DMS53 treated with DMSO at 0.1 percent for 48 hours (cell line): Measurements from ENCODE around the gene CUL9.

ENCODE experiments used
- DNase-seq: peaks from one replicate; lab custom pipeline; 2025; ENCODE audit not compliant: unreplicated experiment; lab: John Stamatoyannopoulos, UW

The CUL9 gene

GRCh38 chr6:43269273-43270007 is 87.4 kb downstream of the CUL9 start:
- no peak for DNase-seq

GRCh38 chr6:43271103-43271815 is 89.3 kb downstream of the CUL9 start:
- DNase-seq = no peak

DNA sequence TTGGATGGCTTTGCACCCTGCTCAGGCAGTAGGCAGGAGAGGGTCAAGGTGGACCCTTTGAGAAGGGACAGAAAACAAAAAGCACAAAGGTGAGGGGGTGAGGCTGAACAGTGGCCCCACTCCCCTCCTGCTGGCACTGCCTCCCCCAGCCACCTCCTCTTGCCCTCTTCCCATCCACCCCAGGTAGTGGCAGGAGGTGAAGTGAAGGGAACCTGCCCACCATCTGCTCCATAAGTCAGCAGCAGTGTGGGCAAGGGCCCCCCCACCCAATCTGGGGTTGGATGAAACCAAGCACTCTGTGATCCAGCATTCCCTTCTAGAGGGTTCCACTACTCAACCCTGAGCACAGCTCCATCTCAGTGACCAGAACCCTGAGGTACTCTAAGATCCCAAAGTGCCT is 89.9 kb downstream of the CUL9 start:
- no peak for DNase-seq

GRCh38 chr6:43273707-43274106 is 91.7 kb downstream of the CUL9 start:
- no peak for DNase-seq
